ENCODE measurements around the gene NRG3. TPM values are rescaled to one million over a fixed set of nuclear protein-coding genes. Genes with fewer than 3 reads are reported as not detected.

The NRG3 gene
- total RNA-seq, 1 donor from 2014 or later = 8.2 TPM

GRCh38 chr10:82887488-82887887 is 1012.5 kb downstream of the NRG3 start:
- no peak for TF ChIP-seq CTCF (IDR thresholded peaks at IDR 0.05; ENCODE audit: unreplicated experiment)
- Mint-ChIP-seq H3K27me3 (ENCODE audit: unreplicated experiment) (peaks cover 3% of the 10 kb centered on the region), H3K9me3 (ENCODE audit: unreplicated experiment) (no peaks in the 10 kb centered on the region), H3K27ac (ENCODE audit: unreplicated experiment) (no peak overlapping the region), H3K36me3 (ENCODE audit: low read depth, unreplicated experiment) (no peaks in the 10 kb centered on the region), H3K4me1 (ENCODE audit: unreplicated experiment) (no peaks in the 10 kb centered on the region), H3K4me3 (ENCODE audit: unreplicated experiment) (no peak overlapping the region)
- DNase-seq (ENCODE audit: low spot score) = no peak

- Mint-ChIP-seq H3K27me3 (ENCODE audit: unreplicated experiment) (peaks cover 3% of the 10 kb centered on the region), H3K4me3 (ENCODE audit: unreplicated experiment) (peak overlapping the region; percentile 45)
Observed at GRCh38 chr10:82888809-82889455, 1013.9 kb downstream of the NRG3 start.

GRCh38 chr10:82889728-82890127 is 1014.7 kb downstream of the NRG3 start:
- no peak overlapping the region for H3K4me3 Mint-ChIP-seq (ENCODE audit: unreplicated experiment)
- TF ChIP-seq CTCF (IDR thresholded peaks at IDR 0.05; ENCODE audit: unreplicated experiment) = no peak
- H3K36me3 Mint-ChIP-seq (ENCODE audit: low read depth, unreplicated experiment) = no peaks in the 10 kb centered on the region
- H3K27me3 Mint-ChIP-seq (ENCODE audit: unreplicated experiment) = peaks cover 3% of the 10 kb centered on the region
- DNase-seq (ENCODE audit: low spot score) = no peak
- no peaks in the 10 kb centered on the region for H3K4me1 Mint-ChIP-seq (ENCODE audit: unreplicated experiment)
- no peak overlapping the region for H3K27ac Mint-ChIP-seq (ENCODE audit: unreplicated experiment)
- no peaks in the 10 kb centered on the region for H3K9me3 Mint-ChIP-seq (ENCODE audit: unreplicated experiment)

More at GRCh38 chr10:82888809-82889455, 1013.9 kb downstream of the NRG3 start:
- H3K9me3 Mint-ChIP-seq (ENCODE audit: unreplicated experiment) = no peaks in the 10 kb centered on the region
- H3K36me3 Mint-ChIP-seq (ENCODE audit: low read depth, unreplicated experiment) = no peaks in the 10 kb centered on the region
- H3K4me1 Mint-ChIP-seq (ENCODE audit: unreplicated experiment) = no peaks in the 10 kb centered on the region
- no peak for DNase-seq (ENCODE audit: low spot score)
- no peak for TF ChIP-seq CTCF (IDR thresholded peaks at IDR 0.05; ENCODE audit: unreplicated experiment)
- no peak overlapping the region for H3K27ac Mint-ChIP-seq (ENCODE audit: unreplicated experiment)

GRCh38 chr10:82890573-82890972 is 1015.6 kb downstream of the NRG3 start:
- DNase-seq (ENCODE audit: low spot score) = no peak
- TF ChIP-seq CTCF (IDR thresholded peaks at IDR 0.05; ENCODE audit: unreplicated experiment) = no peak
- Mint-ChIP-seq H3K27me3 (ENCODE audit: unreplicated experiment) (peaks cover 3% of the 10 kb centered on the region), H3K4me1 (ENCODE audit: unreplicated experiment) (no peaks in the 10 kb centered on the region), H3K4me3 (ENCODE audit: unreplicated experiment) (no peak overlapping the region), H3K9me3 (ENCODE audit: unreplicated experiment) (no peaks in the 10 kb centered on the region), H3K36me3 (ENCODE audit: low read depth, unreplicated experiment) (no peaks in the 10 kb centered on the region), H3K27ac (ENCODE audit: unreplicated experiment) (no peak overlapping the region)

- no peak overlapping the region for H3K4me3 Mint-ChIP-seq (ENCODE audit: unreplicated experiment)
- no peaks in the 10 kb centered on the region for H3K9me3 Mint-ChIP-seq (ENCODE audit: unreplicated experiment)
- H3K4me1 Mint-ChIP-seq (ENCODE audit: unreplicated experiment) = no peaks in the 10 kb centered on the region
- H3K36me3 Mint-ChIP-seq (ENCODE audit: low read depth, unreplicated experiment) = no peaks in the 10 kb centered on the region
- no peak for DNase-seq (ENCODE audit: low spot score)
- H3K27me3 Mint-ChIP-seq (ENCODE audit: unreplicated experiment) = no peaks in the 10 kb centered on the region
- TF ChIP-seq CTCF (IDR thresholded peaks at IDR 0.05; ENCODE audit: unreplicated experiment) = no peak
- H3K27ac Mint-ChIP-seq (ENCODE audit: unreplicated experiment) = no peak overlapping the region
Observed at GRCh38 chr10:82908096-82908495, 1033.1 kb downstream of the NRG3 start.
